Spleen (tissue), 11 donors: ENCODE measurements around the gene HOXB7. TPM values are rescaled to one million over a fixed set of nuclear protein-coding genes. Genes with fewer than 3 reads are reported as not detected.

Source experiments
- DNase-seq: peaks from one replicate; pipeline ENCODE4 v3.0.0-alpha.2; 2020
- H3K27ac ChIP-seq, 8 donors: fragments of 200-600 bp; sonication (generic) in 7 of 8; 1 replicate in 4 of 8; 2 replicates in 4 of 8; pipeline versions ENCODE4 v1.5.0 to v1.8.0; 2016 to 2021; ENCODE audit warnings: inconsistent platforms in 4 of 8, mild to moderate bottlenecking in 4 of 8, moderate library complexity in 1 of 8
- H3K27me3 ChIP-seq, 7 donors: fragments of 200-600 bp; sonication (generic) in 6 of 7; replicated peaks in 1 of 7; 1 replicate in 4 of 7; 2 replicates in 3 of 7; pipeline versions ENCODE4 v1.5.0 to v1.8.0; 2016 to 2021; ENCODE audit warnings: inconsistent platforms in 3 of 7, mild to moderate bottlenecking in 1 of 7
- H3K36me3 ChIP-seq, 6 donors: fragments of 200-600 bp; sonication (generic) in 5 of 6; 1 replicate in 4 of 6; 2 replicates in 2 of 6; pipeline versions ENCODE4 v1.5.0 to v1.8.0; 2016 to 2021; ENCODE audit warnings: inconsistent platforms in 2 of 6
- H3K4me1 ChIP-seq, 6 donors: fragments of 200-600 bp; sonication (generic) in 5 of 6; 1 replicate in 3 of 6; 2 replicates in 3 of 6; pipeline versions ENCODE4 v1.5.0 to v1.8.0; 2016 to 2021; ENCODE audit warnings: inconsistent platforms in 3 of 6
- H3K4me3 ChIP-seq, 8 donors: fragments of 200-600 bp; sonication (generic) in 7 of 8; 1 replicate in 4 of 8; 2 replicates in 4 of 8; pipeline versions ENCODE4 v1.5.0 to v1.8.0; 2016 to 2021; ENCODE audit warnings: inconsistent platforms in 4 of 8, mild to moderate bottlenecking in 4 of 8, moderate library complexity in 2 of 8
- H3K9me3 ChIP-seq, 8 donors: fragments of 200-600 bp; sonication (generic) in 7 of 8; 1 replicate in 4 of 8; 2 replicates in 4 of 8; pipeline versions ENCODE4 v1.5.0 to v1.8.0; 2016 to 2021; ENCODE audit warnings: inconsistent platforms in 4 of 8
- POLR2A ChIP-seq, 3 donors: fragments of 450-650 bp; IDR thresholded peaks; one replicate each; pipeline ENCODE4 v1.5.1; 2017; ENCODE audit warnings: antibody characterized with exemption in 3 of 3, mild to moderate bottlenecking in 1 of 3
- POLR2AphosphoS5 ChIP-seq, 3 donors: sonication (generic); formaldehyde crosslinking; IDR thresholded peaks; one replicate each; pipeline ENCODE4 v1.5.1; 2017; ENCODE audit warnings: antibody characterized with exemption in 3 of 3
- WGBS, 5 donors: extraction: QIAGEN DNeasy Blood & Tissue Kit in 3 of 5; methylation state at CpG; one replicate each; pipeline versions ENCODE4 v1.1.5 to v1.1.7; 2013 to 2018; 5-methylcytosine and 5-hydroxymethylcytosine counted together
- intact Hi-C: fragments of 100-400 bp; cut with DNase I; formaldehyde crosslinking; loops from one replicate; pipeline ENCODE4 v1.15.0; 2023; ENCODE audit warnings: low total_unique reads
- polyA plus RNA-seq, 3 donors: library from polyadenylated mRNA; stranded (reverse); fragments of 200-250 nt; gene quantifications; one replicate each; pipeline ENCODE4 v1.2.1, GENCODE V29; 2013
- total RNA-seq, 7 donors: library from RNA; depleted of rRNA in 3 of 7; stranded (reverse); fragments of >200 nt in 3 of 7; fragmentation: NEBNext Ultra II Directional in 4 of 7; extraction: Animal tissue kit (Norgen Biotek cat#: 25700) in 4 of 7; gene quantifications; one replicate each; pipeline versions ENCODE4 v1.1.0 to v1.2.1, GENCODE V29; 2016 to 2021
- TF ChIP-seq, protein P1 (sequence below), 11 experiments: fragments of 200-600 bp in 7 of 11; fragments of 450-650 bp in 4 of 11; sonication (generic) in 4 of 11; IDR thresholded peaks in 8 of 11; conservative IDR thresholded peaks in 3 of 11; 1 replicate in 7 of 11; 2 replicates in 4 of 11; pipeline versions ENCODE4 v1.4.0 to v1.8.0; 2016 to 2021; ENCODE audit warnings: antibody characterized with exemption in 11 of 11, inconsistent platforms in 4 of 11, mild to moderate bottlenecking in 1 of 11
- donor health status: healthy with polysubstance abuse.
- donor health status: DM: no; HTN: no; CAD: no; lungs with moderate emphysema.
- donor health status: DM: no; HTN: no; CAD: no.
- donor health status: Bipolar disorder and iron deficiency.
- donor health status: healthy.
- donor health status: DM: no; HTN: no; CAD: no.
- donor health status: DM: yes; HTN: yes; CAD: no.

The HOXB7 gene
- total and polyA plus RNA-seq, 10 donors, result 1.3 to 7.5 (median 3.1) TPM

DNA sequence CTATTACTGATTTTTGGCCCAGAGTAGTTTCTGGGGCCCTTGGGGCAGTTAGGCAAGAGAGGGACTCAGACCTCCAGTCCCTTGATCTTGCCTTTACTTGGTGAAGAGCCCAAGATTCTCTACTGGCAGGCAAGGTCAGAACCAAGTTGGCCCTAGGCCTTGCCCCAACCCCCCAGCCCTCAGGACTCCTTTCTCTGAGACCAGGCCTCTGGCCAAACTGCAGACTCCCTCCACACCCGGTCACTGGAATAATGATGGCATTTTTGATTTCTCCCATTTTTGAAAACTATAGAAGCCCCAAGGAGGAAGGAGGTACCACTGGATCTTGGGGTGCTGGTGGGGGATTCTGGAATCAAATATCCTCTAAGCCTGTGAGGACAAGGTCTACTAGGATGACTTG, 33.3 kb upstream of the HOXB7 start:
- WGBS, 5 donors, result 80 to 87% (median 83%) methylated on average over 1 of the region's 1 CpG
- intact Hi-C loops, result no loop called here
- H3K9me3 ChIP-seq, result no peaks in the 10 kb centered on the region
- no peaks in the 10 kb centered on the region for H3K36me3 ChIP-seq
- no peak overlapping the region for H3K27ac ChIP-seq
- H3K27me3 ChIP-seq, result peaks cover 16 to 100% (median 88%) of the 10 kb centered on the region in 7 donors
- TF ChIP-seq, protein P1, sequence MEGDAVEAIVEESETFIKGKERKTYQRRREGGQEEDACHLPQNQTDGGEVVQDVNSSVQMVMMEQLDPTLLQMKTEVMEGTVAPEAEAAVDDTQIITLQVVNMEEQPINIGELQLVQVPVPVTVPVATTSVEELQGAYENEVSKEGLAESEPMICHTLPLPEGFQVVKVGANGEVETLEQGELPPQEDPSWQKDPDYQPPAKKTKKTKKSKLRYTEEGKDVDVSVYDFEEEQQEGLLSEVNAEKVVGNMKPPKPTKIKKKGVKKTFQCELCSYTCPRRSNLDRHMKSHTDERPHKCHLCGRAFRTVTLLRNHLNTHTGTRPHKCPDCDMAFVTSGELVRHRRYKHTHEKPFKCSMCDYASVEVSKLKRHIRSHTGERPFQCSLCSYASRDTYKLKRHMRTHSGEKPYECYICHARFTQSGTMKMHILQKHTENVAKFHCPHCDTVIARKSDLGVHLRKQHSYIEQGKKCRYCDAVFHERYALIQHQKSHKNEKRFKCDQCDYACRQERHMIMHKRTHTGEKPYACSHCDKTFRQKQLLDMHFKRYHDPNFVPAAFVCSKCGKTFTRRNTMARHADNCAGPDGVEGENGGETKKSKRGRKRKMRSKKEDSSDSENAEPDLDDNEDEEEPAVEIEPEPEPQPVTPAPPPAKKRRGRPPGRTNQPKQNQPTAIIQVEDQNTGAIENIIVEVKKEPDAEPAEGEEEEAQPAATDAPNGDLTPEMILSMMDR (IDR thresholded peaks at IDR 0.05 in 8 of 11, conservative IDR thresholded peaks at IDR 0.05 in 3 of 11), result no peak
- no peak for TF ChIP-seq POLR2A (IDR thresholded peaks at IDR 0.05)
- TF ChIP-seq POLR2AphosphoS5 (IDR thresholded peaks at IDR 0.05), result no peak
- H3K4me3 ChIP-seq, result no peak overlapping the region
- DNase-seq, result no peak
- H3K4me1 ChIP-seq, result peaks cover 5 to 44% (median 26%) of the 10 kb centered on the region in 6 donors

DNA sequence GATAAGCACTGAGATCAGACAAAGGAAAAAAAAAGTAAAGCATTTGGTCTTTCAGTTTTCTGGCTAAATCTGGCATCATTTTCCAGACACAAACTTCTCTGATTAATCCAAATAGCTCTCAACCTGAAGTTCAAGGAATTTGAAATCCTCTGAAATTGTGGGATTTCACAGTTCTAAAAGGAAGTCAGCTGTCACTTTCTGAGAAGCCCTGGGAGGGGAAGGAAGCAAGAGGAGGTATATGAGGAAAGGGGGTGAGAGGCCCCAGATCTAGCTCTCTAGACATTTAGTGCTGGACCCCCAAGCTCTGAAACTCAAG, 32.8 kb upstream of the HOXB7 start:
- intact Hi-C loops, result no loop called here
- Histone ChIP-seq H3K27me3 (peaks cover 19 to 100% (median 93%) of the 10 kb centered on the region in 7 donors), H3K27ac (no peak overlapping the region), H3K36me3 (no peaks in the 10 kb centered on the region), H3K9me3 (no peaks in the 10 kb centered on the region), H3K4me1 (peaks cover 5 to 44% (median 26%) of the 10 kb centered on the region in 6 donors), H3K4me3 (no peak overlapping the region)
- no peak for DNase-seq
- TF ChIP-seq, protein P1 (IDR thresholded peaks at IDR 0.05 in 8 of 11, conservative IDR thresholded peaks at IDR 0.05 in 3 of 11), result no peak
- TF ChIP-seq POLR2A (IDR thresholded peaks at IDR 0.05), result no peak
- no peak for TF ChIP-seq POLR2AphosphoS5 (IDR thresholded peaks at IDR 0.05)

DNA sequence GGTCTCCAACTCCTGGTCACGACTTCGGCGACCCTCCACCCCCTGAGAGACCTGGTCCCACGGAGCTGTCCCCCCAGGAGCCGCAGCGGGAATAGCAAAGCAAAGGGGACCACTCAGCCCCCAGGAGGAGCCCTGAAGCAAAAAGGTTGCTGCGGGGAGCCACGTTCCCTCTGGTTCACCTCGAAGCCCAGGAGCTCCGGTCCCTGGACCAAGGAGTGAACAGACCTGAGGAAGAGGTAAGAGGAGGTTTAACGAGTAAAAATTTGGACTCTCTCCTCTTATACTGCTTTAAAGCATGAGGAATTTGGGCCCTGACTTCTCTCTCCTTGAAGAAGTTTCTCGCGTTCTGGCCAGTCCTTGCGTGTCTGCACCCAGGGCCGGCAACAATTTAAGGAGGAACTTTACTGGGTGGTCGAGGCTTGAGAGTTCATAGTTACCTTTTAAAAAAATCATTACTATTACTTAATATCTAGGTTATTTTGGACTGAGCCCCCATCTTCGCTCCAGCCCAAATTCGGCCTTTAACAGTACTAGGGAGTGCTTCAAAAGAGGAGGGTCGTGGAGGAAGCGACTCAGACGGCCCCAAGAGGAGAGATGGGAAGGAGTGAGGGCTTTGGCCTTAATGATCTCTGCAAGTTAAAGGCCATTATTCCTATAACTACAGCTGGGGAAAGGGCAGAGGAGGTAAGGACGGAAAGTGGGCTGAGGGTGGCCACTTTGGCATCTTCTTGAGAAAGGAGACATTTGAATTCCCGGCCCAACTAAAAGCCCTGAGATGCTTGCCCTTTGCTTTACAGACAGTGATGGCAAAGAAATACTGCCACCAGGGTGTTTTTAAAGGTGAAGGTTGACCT, 32.3 kb upstream of the HOXB7 start:
- Histone ChIP-seq H3K36me3 (no peaks in the 10 kb centered on the region), H3K27ac (no peak overlapping the region), H3K4me3 (no peak overlapping the region), H3K4me1 (peaks cover 5 to 44% (median 26%) of the 10 kb centered on the region in 6 donors), H3K9me3 (no peaks in the 10 kb centered on the region), H3K27me3 (peaks cover 19 to 100% (median 94%) of the 10 kb centered on the region in 7 donors)
- TF ChIP-seq POLR2AphosphoS5 (IDR thresholded peaks at IDR 0.05), result no peak
- no peak for TF ChIP-seq POLR2A (IDR thresholded peaks at IDR 0.05)
- TF ChIP-seq, protein P1 (IDR thresholded peaks at IDR 0.05 in 8 of 11, conservative IDR thresholded peaks at IDR 0.05 in 3 of 11), result no peak
- DNase-seq, result no peak
- WGBS, 5 donors, result 44 to 58% (median 52%) methylated on average over 21 to 23 of the region's 23 CpGs
- intact Hi-C loops, result no loop called here

DNA sequence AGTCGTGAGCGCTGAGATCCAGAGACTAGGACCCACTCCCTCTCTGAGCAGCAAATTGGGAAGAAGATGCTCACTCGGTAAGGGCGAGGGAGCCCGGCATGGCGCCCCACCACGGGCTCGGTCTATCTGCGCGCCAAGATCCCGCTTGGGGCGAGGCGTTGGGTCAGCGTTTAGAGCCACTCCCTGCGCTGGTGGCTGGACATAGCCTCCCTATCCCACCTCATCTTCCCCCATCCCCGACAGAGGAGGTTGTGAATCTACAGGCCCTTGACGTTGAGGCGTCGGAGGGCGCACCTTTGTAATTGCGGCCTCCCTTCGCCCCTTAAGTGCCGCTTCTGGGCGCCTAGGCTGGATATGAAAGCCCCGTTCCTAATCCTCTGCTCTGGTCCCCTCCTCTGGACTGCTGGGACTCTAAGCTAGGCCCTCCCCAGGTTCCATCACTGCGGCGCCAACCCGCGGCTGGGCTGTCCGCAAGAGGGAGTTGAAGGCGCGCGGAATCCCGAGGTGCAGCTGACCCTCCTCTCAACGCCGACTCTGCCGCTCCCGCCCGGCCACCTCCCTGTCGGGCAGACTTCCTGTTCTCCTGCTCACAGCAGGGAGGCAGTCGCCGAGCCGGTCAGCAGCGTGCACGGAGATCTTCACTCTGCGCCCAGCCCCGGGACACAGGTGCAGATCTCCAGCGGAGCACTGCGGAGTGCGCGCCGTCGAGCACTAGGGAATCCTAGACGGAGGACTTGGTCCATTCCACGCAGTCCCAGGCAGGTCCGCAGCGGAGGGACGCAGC, 31.4 kb upstream of the HOXB7 start:
- no peaks in the 10 kb centered on the region for H3K36me3 ChIP-seq
- 11 to 19% (median 13%) methylated on average over 16 to 58 of the region's 58 CpGs for WGBS, 5 donors
- peaks cover 19 to 100% (median 95%) of the 10 kb centered on the region in 7 donors for H3K27me3 ChIP-seq
- H3K4me1 ChIP-seq, result peaks cover 5 to 36% (median 20%) of the 10 kb centered on the region in 6 donors
- no peaks in the 10 kb centered on the region for H3K9me3 ChIP-seq
- no peak overlapping the region for H3K4me3 ChIP-seq
- intact Hi-C loops, result no loop called here
- no peak for DNase-seq
- TF ChIP-seq POLR2A (IDR thresholded peaks at IDR 0.05) (no peak), POLR2AphosphoS5 (IDR thresholded peaks at IDR 0.05) (no peak)
- TF ChIP-seq, protein P1 (IDR thresholded peaks at IDR 0.05 in 8 of 11, conservative IDR thresholded peaks at IDR 0.05 in 3 of 11), result no peak
- no peak overlapping the region for H3K27ac ChIP-seq
